Left lobe of liver (tissue), 2 donors: ENCODE results near the gene TMEM108. TPM values are rescaled to one million over a fixed set of nuclear protein-coding genes. Genes with fewer than 3 reads are reported as not detected.
"Not testable (repeated sequence)": the region's sequence is repeated elsewhere in the genome, so short reads cannot be mapped to it uniquely, and the experiment has no call there.

Experiments
- ATAC-seq: fragments of 200-7000 bp; cut with Tn5 transposase; one replicate; pipeline ENCODE4 v1.9.1; 2020; ENCODE audit warnings: mild to moderate bottlenecking, moderate library complexity
- DNase-seq: peaks from one replicate; pipeline ENCODE4 v3.0.0-alpha.2; 2020; ENCODE audit warnings: low spot score
- total RNA-seq: library from RNA; stranded (reverse); gene quantifications from one replicate; pipeline ENCODE4 v1.2.1, GENCODE V29; 2021
- donor health status: DM: no; HTN: no; CAD: no; lungs with moderate emphysema.
- donor health status: DM: no; HTN: yes; CAD: no.

TMEM108 gene
- not detected for total RNA-seq

- ATAC-seq (peak; percentile 64), DNase-seq (peak; percentile 52)
These were observed at the start of gene TMEM108 for GRCh38 chr3:133038089-133038730. TMEM108 (plus strand) TSS chr3:133038391.

- ATAC-seq (no peak), DNase-seq (no peak)
These were observed 42.2 kb upstream of the TMEM108 start for GRCh38 chr3:132995971-132996370.

GRCh38 chr3:132997404-132998185, 40.6 kb upstream of the TMEM108 start:
- ATAC-seq, result no peak
- no peak for DNase-seq

- DNase-seq, ATAC-seq: not testable (repeated sequence)
These were observed 33.2 kb upstream of the TMEM108 start for GRCh38 chr3:133005032-133005431.

- ATAC-seq, result no peak
- no peak for DNase-seq
These were observed 30.6 kb upstream of the TMEM108 start for GRCh38 chr3:133007601-133008000.

GRCh38 chr3:133014325-133014724, 23.9 kb upstream of the TMEM108 start:
- ATAC-seq (no peak), DNase-seq (no peak)

- DNase-seq, ATAC-seq: not testable (repeated sequence)
These were observed 22.6 kb upstream of the TMEM108 start for GRCh38 chr3:133015573-133015972.

- DNase-seq (no peak), ATAC-seq (no peak)
These were observed 21.3 kb upstream of the TMEM108 start for GRCh38 chr3:133016838-133017309.

- DNase-seq, result no peak
These were observed 19.3 kb upstream of the TMEM108 start for GRCh38 chr3:133018921-133019320.

GRCh38 chr3:133021206-133021605, 17.0 kb upstream of the TMEM108 start:
- no peak for ATAC-seq
- no peak for DNase-seq

More at GRCh38 chr3:133018921-133019320, 19.3 kb upstream of the TMEM108 start:
- ATAC-seq, result no peak

GRCh38 chr3:133023362-133023761, 14.8 kb upstream of the TMEM108 start:
- DNase-seq, result no peak
- ATAC-seq, result no peak

- DNase-seq, result no peak
- ATAC-seq, result no peak
These were observed 12.6 kb upstream of the TMEM108 start for GRCh38 chr3:133025546-133025945.

GRCh38 chr3:133032301-133032700, 5.9 kb upstream of the TMEM108 start:
- no peak for ATAC-seq
- DNase-seq, result no peak

GRCh38 chr3:133037436-133037835, 755 bp upstream of the TMEM108 start:
- no peak for ATAC-seq
- DNase-seq, result no peak

GRCh38 chr3:133038731-133039375, 662 bp downstream of the TMEM108 start:
- peak; percentile 43 for ATAC-seq

GRCh38 chr3:133040696-133041523, 2.7 kb downstream of the TMEM108 start:
- DNase-seq (peak; percentile 71), ATAC-seq (peak; percentile 95)

More at GRCh38 chr3:133038731-133039375, 662 bp downstream of the TMEM108 start:
- no peak for DNase-seq

GRCh38 chr3:133041524-133041829, 3.3 kb downstream of the TMEM108 start:
- ATAC-seq, result no peak
- no peak for DNase-seq

GRCh38 chr3:133042778-133043177, 4.6 kb downstream of the TMEM108 start:
- no peak for DNase-seq

GRCh38 chr3:133047980-133048379, 9.8 kb downstream of the TMEM108 start:
- DNase-seq (no peak), ATAC-seq (no peak)

More at GRCh38 chr3:133042778-133043177, 4.6 kb downstream of the TMEM108 start:
- no peak for ATAC-seq

- DNase-seq (no peak), ATAC-seq (no peak)
These were observed 11.3 kb downstream of the TMEM108 start for GRCh38 chr3:133049491-133049890.

- no peak for ATAC-seq
- no peak for DNase-seq
These were observed 12.7 kb downstream of the TMEM108 start for GRCh38 chr3:133050891-133051290.
